PC-9 (cell line): ENCODE data around the gene FAM180A. TPM values are rescaled to one million over a fixed set of nuclear protein-coding genes. Genes with fewer than 3 reads are reported as not detected.
"Not testable (repeated sequence)": the region's sequence is repeated elsewhere in the genome, so short reads cannot be mapped to it uniquely, and the experiment has no call there.

Experiments
- BruUV-seq: library from RNA; stranded (reverse); fragments of 400-500 nt; replicated peaks from 2 replicates; lab custom pipeline; 2021; lab: Mats Ljungman, UMichigan
- CTCF ChIA-PET: fragments of 300-600 bp; sonication (Branson Sonifier 250); formaldehyde crosslinking; loops from one replicate; lab custom pipeline; 2022; ENCODE audit warnings: antibody characterized with exemption; lab: Charles Lee
- POLR2A ChIA-PET: fragments of 300-600 bp; sonication (Branson Sonifier 250); formaldehyde crosslinking; loops from one replicate; lab custom pipeline; 2022; ENCODE audit warnings: antibody characterized with exemption; ENCODE audit not compliant: unreplicated experiment; lab: Charles Lee
- DNase-seq, 2 experiments: peaks; one replicate each; pipeline versions ENCODE4 v3.0.0 to v3.0.0-alpha.2; 2015 to 2022; ENCODE audit warnings: mixed read lengths in 1 of 2
- H2AFZ ChIP-seq: fragments of 200-600 bp; sonication (generic); 2 replicates; pipeline ENCODE4 v1.8.1; 2017; ENCODE audit warnings: antibody characterized with exemption
- H3F3A ChIP-seq: fragments of 200-600 bp; sonication (generic); 2 replicates; pipeline ENCODE4 v1.8.1; 2017; ENCODE audit warnings: antibody characterized with exemption, mild to moderate bottlenecking, low read depth; ENCODE audit not compliant: insufficient read depth
- H3K27ac ChIP-seq: fragments of 200-600 bp; sonication (generic); 2 replicates; pipeline ENCODE4 v1.6.1; 2016; ENCODE audit warnings: mixed run types
- H3K27me3 ChIP-seq: fragments of 200-600 bp; sonication (generic); 2 replicates; pipeline ENCODE4 v1.6.1; 2016; ENCODE audit warnings: low read depth, mixed run types; ENCODE audit not compliant: insufficient read depth
- H3K36me3 ChIP-seq: fragments of 200-600 bp; sonication (generic); 2 replicates; pipeline ENCODE4 v1.6.1; 2016; ENCODE audit warnings: low read depth, mixed run types
- H3K4me1 ChIP-seq: fragments of 200-600 bp; sonication (generic); replicated peaks from 2 replicates; pipeline ENCODE4 v1.6.1; 2016; ENCODE audit warnings: mixed run types; ENCODE audit not compliant: insufficient read depth
- H3K4me2 ChIP-seq: fragments of 200-600 bp; sonication (generic); 2 replicates; pipeline ENCODE4 v1.6.1; 2017; ENCODE audit warnings: mixed run types
- H3K4me3 ChIP-seq: fragments of 200-600 bp; sonication (generic); 2 replicates; pipeline ENCODE4 v1.6.1; 2016; ENCODE audit warnings: mixed run types
- H3K79me2 ChIP-seq: fragments of 200-600 bp; sonication (generic); 2 replicates; pipeline ENCODE4 v1.6.1; 2017; ENCODE audit warnings: low read depth, mixed run types
- H3K9me2 ChIP-seq: fragments of 200-600 bp; sonication (generic); 2 replicates; pipeline ENCODE4 v1.8.1; 2017; ENCODE audit warnings: mild to moderate bottlenecking; ENCODE audit not compliant: insufficient read depth
- H3K9me3 ChIP-seq: fragments of 200-600 bp; sonication (generic); 2 replicates; pipeline ENCODE4 v1.8.1; 2016; ENCODE audit warnings: low read depth; ENCODE audit not compliant: insufficient read depth
- H4K20me1 ChIP-seq: fragments of 200-600 bp; sonication (generic); 2 replicates; pipeline ENCODE4 v1.8.1; 2017; ENCODE audit not compliant: insufficient read depth
- EZH2 ChIP-seq: fragments of 200-600 bp; sonication (generic); IDR thresholded peaks from 2 replicates; pipeline ENCODE4 v1.8.0; 2017; ENCODE audit warnings: antibody characterized with exemption, low read depth
- intact Hi-C: fragments of 100-400 bp; cut with micrococcal nuclease; formaldehyde crosslinking; loops from one replicate; pipeline ENCODE4 v1.10.0; 2022; ENCODE audit not compliant: unreplicated experiment
- total RNA-seq: library from RNA; stranded (reverse); gene quantifications from 2 replicates; pipeline ENCODE4 v1.2.3, GENCODE V29; 2021
- TF ChIP-seq, protein P1 (sequence below): fragments of 200-600 bp; sonication (generic); conservative IDR thresholded peaks from 2 replicates; pipeline ENCODE4 v1.6.1; 2017; ENCODE audit warnings: mixed run types, antibody characterized with exemption, mild to moderate bottlenecking, moderate library complexity

Gene FAM180A
- total RNA-seq, 1 experiment from 2014 or later: not detected

DNA sequence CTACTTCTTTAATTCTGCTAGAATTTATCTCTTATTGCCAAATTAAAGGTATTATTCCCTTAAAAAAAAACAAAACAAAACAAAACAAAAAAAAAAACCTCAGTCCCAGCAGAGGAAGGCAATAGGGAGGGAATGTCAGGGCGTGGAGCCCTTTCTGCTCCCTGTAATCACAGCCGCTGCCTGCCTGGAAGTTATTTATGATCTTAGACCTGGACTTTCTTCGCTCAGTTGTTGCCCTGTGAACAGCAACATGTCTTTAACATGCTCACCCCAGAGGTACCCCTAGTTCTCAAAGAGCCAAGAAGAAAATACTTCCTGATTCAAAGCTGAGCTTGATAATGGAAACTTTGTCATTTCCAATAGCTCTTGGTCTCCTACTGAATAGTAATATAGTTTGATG lies 7.7 kb downstream of the FAM180A start:
- Histone ChIP-seq H3K4me2 (no peak overlapping the region), H3K9me3 (no peaks in the 10 kb centered on the region), H3K36me3 (no peaks in the 10 kb centered on the region), H3F3A (peaks cover 27% of the 10 kb centered on the region; the same call in 1 of the 2 replicates), H3K4me3 (no peak overlapping the region), H3K9me2 (no peaks in the 10 kb centered on the region), H3K4me1 (peaks cover 24% of the 10 kb centered on the region), H2AFZ (no peak overlapping the region), H3K27me3 (no peaks in the 10 kb centered on the region), H3K27ac (no peak overlapping the region), H3K79me2 (no peaks in the 10 kb centered on the region), H4K20me1 (no peaks in the 10 kb centered on the region)
- BruUV-seq: no TSS peak
- DNase-seq: no peak
- no peak for TF ChIP-seq EZH2
- TF ChIP-seq, protein P1, sequence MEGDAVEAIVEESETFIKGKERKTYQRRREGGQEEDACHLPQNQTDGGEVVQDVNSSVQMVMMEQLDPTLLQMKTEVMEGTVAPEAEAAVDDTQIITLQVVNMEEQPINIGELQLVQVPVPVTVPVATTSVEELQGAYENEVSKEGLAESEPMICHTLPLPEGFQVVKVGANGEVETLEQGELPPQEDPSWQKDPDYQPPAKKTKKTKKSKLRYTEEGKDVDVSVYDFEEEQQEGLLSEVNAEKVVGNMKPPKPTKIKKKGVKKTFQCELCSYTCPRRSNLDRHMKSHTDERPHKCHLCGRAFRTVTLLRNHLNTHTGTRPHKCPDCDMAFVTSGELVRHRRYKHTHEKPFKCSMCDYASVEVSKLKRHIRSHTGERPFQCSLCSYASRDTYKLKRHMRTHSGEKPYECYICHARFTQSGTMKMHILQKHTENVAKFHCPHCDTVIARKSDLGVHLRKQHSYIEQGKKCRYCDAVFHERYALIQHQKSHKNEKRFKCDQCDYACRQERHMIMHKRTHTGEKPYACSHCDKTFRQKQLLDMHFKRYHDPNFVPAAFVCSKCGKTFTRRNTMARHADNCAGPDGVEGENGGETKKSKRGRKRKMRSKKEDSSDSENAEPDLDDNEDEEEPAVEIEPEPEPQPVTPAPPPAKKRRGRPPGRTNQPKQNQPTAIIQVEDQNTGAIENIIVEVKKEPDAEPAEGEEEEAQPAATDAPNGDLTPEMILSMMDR: no peak
- intact Hi-C loops: no loop called here
- ChIA-PET POLR2A (no interaction called here), CTCF (no interaction called here)

DNA sequence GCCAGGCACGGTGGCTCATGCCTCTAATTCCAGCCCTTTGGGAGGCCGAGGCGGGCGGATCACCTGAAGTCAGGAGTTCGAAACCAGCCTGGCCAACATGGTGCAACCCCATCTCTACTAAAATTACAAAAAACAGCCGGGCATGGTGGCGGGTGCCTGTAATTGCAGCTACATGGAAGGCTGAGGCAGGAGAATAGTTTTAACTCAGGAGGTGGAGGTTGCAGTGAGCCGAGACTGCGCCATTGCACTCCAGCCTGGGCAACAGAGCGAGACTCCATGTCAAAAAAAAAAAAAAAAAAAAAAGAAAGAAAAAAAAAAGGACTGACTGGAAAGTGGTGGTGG lies 11.3 kb downstream of the FAM180A start:
- H3K27ac ChIP-seq, H2AFZ ChIP-seq, H3K79me2 ChIP-seq, H3K36me3 ChIP-seq, H3K4me3 ChIP-seq, H3F3A ChIP-seq, H3K4me1 ChIP-seq, intact Hi-C loops, H4K20me1 ChIP-seq, DNase-seq, H3K9me2 ChIP-seq, H3K9me3 ChIP-seq, BruUV-seq, POLR2A ChIA-PET, H3K4me2 ChIP-seq, H3K27me3 ChIP-seq: not testable (repeated sequence)
- CTCF ChIA-PET: interaction anchor here (0.7 kb wide), 1 partner anchor 62 kb away, joined by 19 read pairs; no protein-coding TSS in a partner anchor

GRCh38 chr7:135736586-135737305 lies 11.9 kb downstream of the FAM180A start:
- POLR2A ChIA-PET: no interaction called here
- H2AFZ ChIP-seq: no peak overlapping the region
- no peaks in the 10 kb centered on the region for H3K79me2 ChIP-seq
- H3K4me2 ChIP-seq: no peak overlapping the region
- CTCF ChIA-PET: interaction anchor here (0.5 to 0.7 kb wide), 2 partner anchors 61 to 1051 kb away, joined by 17 to 19 read pairs; no protein-coding TSS in a partner anchor
- H3K27ac ChIP-seq: no peak overlapping the region
- no peaks in the 10 kb centered on the region for H3K27me3 ChIP-seq
- H3K9me2 ChIP-seq: no peaks in the 10 kb centered on the region
- TF ChIP-seq EZH2: no peak
- TF ChIP-seq, protein P1: no peak; the same call in 1 of the 2 replicates
- no TSS peak for BruUV-seq
- H3F3A ChIP-seq: no peaks in the 10 kb centered on the region
- H3K4me3 ChIP-seq: no peak overlapping the region
- no peaks in the 10 kb centered on the region for H4K20me1 ChIP-seq
- intact Hi-C loops: no loop called here
- H3K9me3 ChIP-seq: no peaks in the 10 kb centered on the region
- H3K4me1 ChIP-seq: no peaks in the 10 kb centered on the region
- no peak for DNase-seq
- H3K36me3 ChIP-seq: no peaks in the 10 kb centered on the region

DNA sequence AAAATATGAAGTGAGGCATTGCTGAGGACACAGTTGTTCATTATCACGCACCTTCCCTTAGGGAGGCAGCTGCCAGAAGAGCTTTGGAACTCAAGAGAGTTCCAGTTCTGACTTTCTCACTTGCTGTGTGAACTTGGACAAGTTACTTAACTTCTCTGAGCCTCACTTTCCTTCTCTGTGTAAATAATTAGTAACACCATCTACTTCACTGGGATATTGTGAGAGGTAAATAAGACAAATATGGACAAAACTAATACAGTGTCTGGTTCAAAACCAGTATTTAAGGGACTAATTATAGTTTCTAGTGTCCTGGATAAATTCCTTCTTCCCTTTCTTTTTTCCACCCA lies 14.3 kb downstream of the FAM180A start:
- no peaks in the 10 kb centered on the region for H3F3A ChIP-seq
- DNase-seq: no peak
- no peaks in the 10 kb centered on the region for H3K4me1 ChIP-seq
- H3K27me3 ChIP-seq: no peaks in the 10 kb centered on the region
- H3K79me2 ChIP-seq: no peaks in the 10 kb centered on the region
- TF ChIP-seq EZH2: no peak
- TF ChIP-seq, protein P1: no peak
- no peaks in the 10 kb centered on the region for H3K9me2 ChIP-seq
- no peak overlapping the region for H2AFZ ChIP-seq
- no peak overlapping the region for H3K4me3 ChIP-seq
- no peaks in the 10 kb centered on the region for H3K9me3 ChIP-seq
- ChIA-PET POLR2A (no interaction called here), CTCF (no interaction called here)
- no TSS peak for BruUV-seq
- H3K27ac ChIP-seq: no peak overlapping the region
- H3K36me3 ChIP-seq: no peaks in the 10 kb centered on the region
- intact Hi-C loops: no loop called here
- no peak overlapping the region for H3K4me2 ChIP-seq
- no peaks in the 10 kb centered on the region for H4K20me1 ChIP-seq
